Dermis microvascular lymphatic vessel endothelial cell (primary cell): ENCODE measurements around the gene SLC9A7. TPM values are rescaled to one million over a fixed set of nuclear protein-coding genes. Genes with fewer than 3 reads are reported as not detected.

ENCODE experiments used
- DNase-seq, 2 donors: peaks; one replicate each; pipeline versions ENCODE4 v3.0.0 to v3.0.0-alpha.2; 2010; ENCODE audit warnings: low read depth in 2 of 2
- total RNA-seq: library from RNA; depleted of rRNA; stranded (reverse); fragments of >200 nt; gene quantifications from 2 replicates; pipeline ENCODE4 v1.2.1, GENCODE V29; 2014

The SLC9A7 gene
- total RNA-seq, 1 donor from 2014 or later: 9.0 TPM

GRCh38 chrX:46649421-46650260 lies 109.3 kb downstream of the SLC9A7 start:
- peak; percentile 45 to 72 for DNase-seq

GRCh38 chrX:46648660-46649059 lies 110.3 kb downstream of the SLC9A7 start:
- no peak for DNase-seq

GRCh38 chrX:46647251-46647650 lies 111.7 kb downstream of the SLC9A7 start:
- no peak for DNase-seq

DNA sequence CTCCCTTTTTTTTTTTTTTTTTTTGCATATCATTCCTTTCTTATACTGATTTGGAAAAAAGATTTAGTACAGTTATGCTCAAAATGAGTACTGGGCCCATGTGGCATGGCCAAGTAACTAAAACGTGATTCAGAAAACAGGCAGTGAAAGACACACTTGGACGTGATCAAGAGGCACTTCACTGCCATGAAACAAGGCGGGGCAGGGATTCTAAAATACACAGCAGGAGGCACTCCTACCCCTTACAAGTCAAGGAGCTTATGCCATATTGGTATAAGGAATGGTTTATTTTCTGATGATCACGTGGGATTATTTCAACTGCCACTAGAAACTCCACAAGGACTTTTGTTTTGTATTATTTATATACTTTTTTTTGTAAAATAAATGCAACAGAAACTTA lies 113.3 kb downstream of the SLC9A7 start:
- no peak for DNase-seq

DNA sequence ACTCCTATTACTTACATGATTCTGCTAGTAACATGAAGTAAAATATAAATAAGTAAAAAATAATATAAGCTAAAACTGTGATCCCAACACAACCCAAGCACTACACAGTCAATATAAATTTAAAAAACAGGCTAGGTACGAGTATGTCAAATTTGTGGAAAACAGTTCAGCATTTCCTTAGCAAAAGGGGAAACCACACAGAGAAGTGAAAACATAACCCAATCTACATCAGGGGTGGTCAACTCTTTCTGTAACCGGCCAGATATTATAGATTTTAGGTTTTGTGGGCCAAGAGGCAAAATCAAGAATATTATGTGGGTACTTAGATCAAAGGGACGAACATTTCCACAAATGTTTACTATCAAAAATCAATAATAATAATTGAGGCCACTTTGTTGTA lies 115.3 kb downstream of the SLC9A7 start:
- DNase-seq: no peak

DNA sequence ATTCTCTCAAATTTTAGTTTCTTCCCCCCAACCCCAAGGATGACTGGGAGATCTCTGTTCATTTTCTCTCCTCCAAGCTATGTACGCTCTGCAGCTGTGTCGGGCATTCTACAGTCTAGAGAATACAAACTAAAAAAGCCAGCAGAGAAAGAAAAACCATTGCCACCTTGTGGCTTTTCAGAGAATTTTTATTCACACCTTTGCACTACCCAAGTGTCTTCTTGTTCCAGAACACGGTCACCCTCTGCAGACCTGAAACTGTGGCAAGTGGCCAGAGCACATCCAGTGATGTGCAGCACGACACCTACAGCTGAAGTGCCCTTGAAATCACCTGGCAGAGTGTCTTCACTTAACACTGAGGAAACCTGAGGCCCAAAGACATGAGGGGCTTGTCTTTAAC lies 116.8 kb downstream of the SLC9A7 start:
- peak; percentile 41 to 60 for DNase-seq

DNA sequence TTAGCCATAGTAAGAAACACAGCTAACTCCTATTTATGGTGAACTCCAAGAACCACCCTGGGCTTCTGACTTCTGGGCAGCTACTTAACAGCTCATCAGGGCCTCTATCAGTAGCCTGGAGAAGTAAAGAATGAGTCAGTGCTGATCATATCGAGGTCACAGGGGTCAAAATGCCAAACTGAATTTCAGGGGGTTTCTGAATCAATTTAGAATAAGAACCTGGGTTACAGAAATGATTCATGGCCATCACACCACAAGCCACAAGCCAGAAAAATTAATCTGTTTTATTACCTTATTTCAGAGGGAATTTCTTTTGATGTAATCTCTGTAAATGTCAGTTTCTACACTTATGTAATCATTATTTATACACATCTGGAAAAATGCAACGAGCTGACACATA lies 121.0 kb downstream of the SLC9A7 start:
- no peak for DNase-seq

DNA sequence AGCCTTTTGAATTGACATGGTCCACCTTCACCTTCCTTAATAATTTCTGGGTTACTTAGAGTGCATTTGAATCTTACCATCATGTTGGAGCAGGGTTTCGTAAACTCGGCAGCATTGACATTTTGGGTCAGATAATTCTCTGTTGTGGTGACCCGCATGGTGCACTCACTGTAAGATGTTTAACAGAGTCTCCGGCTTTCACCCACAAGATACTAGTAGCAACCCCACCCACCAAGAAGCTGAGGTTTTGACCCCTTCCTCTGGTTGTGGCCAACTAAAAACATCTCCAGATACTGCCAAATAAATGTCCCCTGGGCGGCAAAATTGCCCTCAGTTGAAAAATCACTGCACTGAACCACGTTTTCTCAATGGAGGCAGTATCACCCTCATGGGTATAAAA lies 122.7 kb downstream of the SLC9A7 start:
- no peak for DNase-seq

DNA sequence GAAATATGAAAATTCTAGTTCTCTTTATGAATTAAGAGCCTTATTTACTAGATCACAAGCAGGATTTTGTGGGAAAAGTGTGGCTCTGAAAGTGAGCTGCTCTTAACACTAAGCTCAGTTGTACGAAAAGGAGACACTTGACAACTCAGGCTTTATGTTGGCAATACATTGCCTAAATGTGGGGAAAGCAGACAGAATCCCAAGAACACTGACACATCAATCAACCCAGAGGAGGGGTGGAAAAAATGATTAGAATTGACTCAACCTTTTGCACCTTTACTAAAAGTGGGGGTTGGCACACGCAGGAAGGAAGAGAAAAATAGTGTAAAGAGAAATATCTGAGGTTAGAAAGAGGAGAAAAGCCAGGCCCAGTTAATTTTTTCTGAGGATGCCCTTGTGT lies 123.7 kb downstream of the SLC9A7 start:
- no peak for DNase-seq

- no peak for DNase-seq
Observed at GRCh38 chrX:46634577-46634976, 124.3 kb downstream of the SLC9A7 start.

- DNase-seq: no peak
Observed at GRCh38 chrX:46630141-46630540, 128.8 kb downstream of the SLC9A7 start.

DNA sequence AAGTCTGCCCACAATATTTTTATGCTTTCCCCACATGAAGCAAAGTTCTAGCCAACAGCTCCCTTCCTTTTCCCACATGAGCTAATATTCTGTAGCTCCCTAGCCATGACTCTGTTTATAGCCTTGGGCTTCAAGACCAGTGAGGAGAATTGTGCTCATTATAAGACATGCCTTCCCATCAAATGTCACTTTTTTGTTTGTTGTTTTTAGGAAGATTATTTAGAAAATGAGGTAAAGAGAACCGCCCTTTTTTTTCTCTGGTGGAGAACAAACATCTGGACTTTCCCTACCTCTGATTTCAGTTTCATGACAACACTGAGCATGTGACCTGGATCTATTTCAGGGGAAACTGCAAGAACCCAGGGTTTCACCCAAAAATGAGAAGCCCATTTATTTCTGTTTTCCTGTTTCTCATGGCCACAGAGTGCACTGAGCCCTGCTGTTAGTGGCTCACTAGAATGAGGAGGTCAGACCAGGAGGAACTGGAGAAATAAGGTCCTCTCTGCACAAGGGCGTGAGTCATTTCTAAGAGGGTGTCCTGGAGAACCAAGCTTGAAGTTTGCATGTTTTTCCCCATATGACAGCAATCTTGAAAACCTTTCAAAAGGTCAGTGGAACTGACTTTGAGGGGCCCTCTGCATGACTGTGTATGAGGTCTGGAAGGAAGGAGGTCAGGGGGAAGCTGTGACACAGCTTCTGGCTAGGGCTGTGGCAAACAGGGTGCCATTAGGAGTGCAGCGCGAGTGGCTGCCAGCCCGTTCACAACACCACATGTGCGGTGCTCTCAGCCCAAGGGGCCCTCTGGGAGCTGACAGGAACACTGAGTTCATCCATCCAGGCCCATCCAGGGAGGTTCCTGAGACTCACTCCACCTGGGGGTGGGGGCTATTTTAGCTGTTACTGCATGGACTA lies 130.2 kb downstream of the SLC9A7 start:
- peak in 1 of 2 donors; percentile 60 for DNase-seq

GRCh38 chrX:46627711-46628419 lies 131.1 kb downstream of the SLC9A7 start:
- peak; percentile 64 to 90 for DNase-seq

- no peak for DNase-seq
Observed at GRCh38 chrX:46627062-46627461, 131.9 kb downstream of the SLC9A7 start.

- DNase-seq: peak; percentile 70 to 92
Observed at GRCh38 chrX:46626566-46626965, 132.4 kb downstream of the SLC9A7 start.

DNA sequence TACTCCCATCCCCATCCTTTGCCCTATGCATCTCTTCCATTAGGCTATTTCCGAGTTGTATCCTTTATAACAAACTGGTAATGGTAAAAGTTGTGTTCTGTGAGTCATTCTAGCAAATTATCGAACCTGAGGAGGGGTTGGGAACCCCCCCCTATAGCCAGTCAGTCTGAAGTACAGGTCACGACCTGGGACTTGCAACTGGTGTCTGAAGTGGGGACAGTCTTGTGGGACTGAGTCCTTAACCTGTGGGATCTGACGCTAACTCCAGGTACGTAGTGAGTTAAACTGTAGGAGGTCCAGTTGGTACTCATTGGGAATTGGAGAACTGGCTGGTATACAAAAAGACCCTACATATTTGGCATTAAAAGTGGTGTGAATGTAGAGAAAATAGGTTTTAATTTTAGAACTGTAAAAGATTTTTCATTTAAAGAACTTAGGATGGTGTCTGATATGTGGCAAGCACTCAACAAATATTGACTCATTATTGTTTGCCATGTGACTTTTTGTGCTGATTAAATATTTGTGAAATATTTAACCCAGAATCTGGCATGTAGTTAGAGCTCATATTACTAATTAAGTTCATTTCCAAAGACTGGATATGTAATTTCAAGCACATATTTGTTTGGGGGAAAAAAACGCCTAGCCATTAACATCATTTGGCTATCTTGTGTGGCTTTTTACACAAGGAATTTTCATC lies 134.7 kb downstream of the SLC9A7 start:
- no peak for DNase-seq

DNA sequence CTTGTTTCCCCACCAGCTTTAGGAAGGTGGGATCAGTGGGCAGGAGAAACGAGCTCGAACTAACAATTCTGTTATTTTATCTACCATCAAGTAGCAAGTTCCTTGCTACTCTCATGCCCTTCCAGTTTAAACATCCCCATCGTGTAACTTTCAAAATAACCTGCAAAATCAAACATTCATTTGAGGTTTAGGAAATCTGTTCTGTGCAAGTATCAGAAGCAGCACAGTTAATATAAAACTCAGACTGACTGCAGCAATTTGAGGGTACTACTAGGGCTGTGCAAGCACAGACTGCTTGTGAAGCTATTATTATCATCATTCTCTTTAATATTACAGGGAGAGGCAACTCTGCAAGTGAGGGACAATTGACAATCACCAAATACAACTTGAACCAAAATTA lies 137.3 kb downstream of the SLC9A7 start:
- no peak for DNase-seq

DNA sequence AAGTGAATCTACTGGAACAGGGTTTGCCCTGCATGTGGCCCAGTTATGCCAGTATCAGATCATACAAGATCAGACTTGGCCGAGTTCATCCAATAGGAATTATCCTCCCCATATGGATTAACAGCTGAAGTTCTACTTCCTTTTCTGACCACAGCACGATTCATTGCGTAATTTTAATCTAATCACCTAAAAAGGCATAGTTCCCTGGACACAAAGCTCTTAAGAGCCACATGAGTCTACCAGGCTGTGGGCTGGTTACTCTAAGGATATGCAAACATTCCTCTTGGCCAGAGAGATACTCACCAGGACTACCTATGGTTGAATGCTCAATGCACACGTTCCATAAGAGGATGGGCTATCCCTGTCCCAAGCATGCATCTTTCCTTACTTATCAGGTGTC lies 138.4 kb downstream of the SLC9A7 start:
- no peak for DNase-seq

GRCh38 chrX:46618947-46619346 lies 140.0 kb downstream of the SLC9A7 start:
- no peak for DNase-seq

DNA sequence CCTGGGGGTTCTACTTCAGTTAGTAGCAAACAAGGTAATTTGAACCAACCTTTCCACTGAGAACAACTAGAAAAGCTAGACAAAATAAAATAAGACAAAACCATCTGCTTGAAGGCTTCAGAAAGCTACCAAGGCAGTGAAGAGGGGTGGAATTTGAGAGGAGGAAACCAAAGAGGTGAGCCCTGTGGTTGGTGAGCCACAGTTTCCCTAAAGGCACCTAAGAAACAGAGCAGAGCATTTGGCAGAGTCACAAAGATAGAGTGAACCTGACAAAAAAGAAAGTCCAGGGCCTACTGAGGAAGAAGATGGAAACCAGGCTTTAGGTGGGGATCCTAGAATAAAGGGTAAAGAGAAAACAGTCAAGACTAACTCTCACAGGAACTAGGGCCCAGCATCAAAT lies 141.0 kb downstream of the SLC9A7 start:
- DNase-seq: no peak

GRCh38 chrX:46611658-46612362 lies 147.1 kb downstream of the SLC9A7 start:
- no peak for DNase-seq
